ENCODE measurements around the gene C10orf67.

- TF ChIP-seq EP300 (IDR thresholded peaks at IDR 0.05; ENCODE audit: borderline replicate concordance) (no peak), YY1 (IDR thresholded peaks at IDR 0.05; ENCODE audit: low read depth) (no peak), TEAD4 (IDR thresholded peaks at IDR 0.05) (no peak), RAD21 (IDR thresholded peaks at IDR 0.05; ENCODE audit: low read depth) (no peak), TCF12 (IDR thresholded peaks at IDR 0.05; ENCODE audit: low read depth) (no peak), ZBTB7A (IDR thresholded peaks at IDR 0.05; ENCODE audit: low read depth) (no peak), MAX (IDR thresholded peaks at IDR 0.05) (no peak), EGR1 (IDR thresholded peaks at IDR 0.05) (no peak), FOXM1 (IDR thresholded peaks at IDR 0.05; ENCODE audit: borderline replicate concordance, low read depth) (no peak), NFIC (IDR thresholded peaks at IDR 0.05) (no peak)
- TF ChIP-seq, protein P1, sequence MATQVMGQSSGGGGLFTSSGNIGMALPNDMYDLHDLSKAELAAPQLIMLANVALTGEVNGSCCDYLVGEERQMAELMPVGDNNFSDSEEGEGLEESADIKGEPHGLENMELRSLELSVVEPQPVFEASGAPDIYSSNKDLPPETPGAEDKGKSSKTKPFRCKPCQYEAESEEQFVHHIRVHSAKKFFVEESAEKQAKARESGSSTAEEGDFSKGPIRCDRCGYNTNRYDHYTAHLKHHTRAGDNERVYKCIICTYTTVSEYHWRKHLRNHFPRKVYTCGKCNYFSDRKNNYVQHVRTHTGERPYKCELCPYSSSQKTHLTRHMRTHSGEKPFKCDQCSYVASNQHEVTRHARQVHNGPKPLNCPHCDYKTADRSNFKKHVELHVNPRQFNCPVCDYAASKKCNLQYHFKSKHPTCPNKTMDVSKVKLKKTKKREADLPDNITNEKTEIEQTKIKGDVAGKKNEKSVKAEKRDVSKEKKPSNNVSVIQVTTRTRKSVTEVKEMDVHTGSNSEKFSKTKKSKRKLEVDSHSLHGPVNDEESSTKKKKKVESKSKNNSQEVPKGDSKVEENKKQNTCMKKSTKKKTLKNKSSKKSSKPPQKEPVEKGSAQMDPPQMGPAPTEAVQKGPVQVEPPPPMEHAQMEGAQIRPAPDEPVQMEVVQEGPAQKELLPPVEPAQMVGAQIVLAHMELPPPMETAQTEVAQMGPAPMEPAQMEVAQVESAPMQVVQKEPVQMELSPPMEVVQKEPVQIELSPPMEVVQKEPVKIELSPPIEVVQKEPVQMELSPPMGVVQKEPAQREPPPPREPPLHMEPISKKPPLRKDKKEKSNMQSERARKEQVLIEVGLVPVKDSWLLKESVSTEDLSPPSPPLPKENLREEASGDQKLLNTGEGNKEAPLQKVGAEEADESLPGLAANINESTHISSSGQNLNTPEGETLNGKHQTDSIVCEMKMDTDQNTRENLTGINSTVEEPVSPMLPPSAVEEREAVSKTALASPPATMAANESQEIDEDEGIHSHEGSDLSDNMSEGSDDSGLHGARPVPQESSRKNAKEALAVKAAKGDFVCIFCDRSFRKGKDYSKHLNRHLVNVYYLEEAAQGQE (IDR thresholded peaks at IDR 0.05; ENCODE audit: low read depth), result no peak
- TF ChIP-seq, protein P2, sequence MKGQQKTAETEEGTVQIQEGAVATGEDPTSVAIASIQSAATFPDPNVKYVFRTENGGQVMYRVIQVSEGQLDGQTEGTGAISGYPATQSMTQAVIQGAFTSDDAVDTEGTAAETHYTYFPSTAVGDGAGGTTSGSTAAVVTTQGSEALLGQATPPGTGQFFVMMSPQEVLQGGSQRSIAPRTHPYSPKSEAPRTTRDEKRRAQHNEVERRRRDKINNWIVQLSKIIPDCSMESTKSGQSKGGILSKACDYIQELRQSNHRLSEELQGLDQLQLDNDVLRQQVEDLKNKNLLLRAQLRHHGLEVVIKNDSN (IDR thresholded peaks at IDR 0.05), result no peak
These were observed 35.1 kb upstream of the C10orf67 start for GRCh38 chr10:23379686-23380085.

Data from Ishikawa (cell line).